ENCODE measurements around the gene CDK17. TPM values are rescaled to one million over a fixed set of nuclear protein-coding genes. Genes with fewer than 3 reads are reported as not detected.

Gene CDK17
- total RNA-seq, 4 donors from 2014 or later, result 65.1 to 89.4 (median 71.2) TPM

DNA sequence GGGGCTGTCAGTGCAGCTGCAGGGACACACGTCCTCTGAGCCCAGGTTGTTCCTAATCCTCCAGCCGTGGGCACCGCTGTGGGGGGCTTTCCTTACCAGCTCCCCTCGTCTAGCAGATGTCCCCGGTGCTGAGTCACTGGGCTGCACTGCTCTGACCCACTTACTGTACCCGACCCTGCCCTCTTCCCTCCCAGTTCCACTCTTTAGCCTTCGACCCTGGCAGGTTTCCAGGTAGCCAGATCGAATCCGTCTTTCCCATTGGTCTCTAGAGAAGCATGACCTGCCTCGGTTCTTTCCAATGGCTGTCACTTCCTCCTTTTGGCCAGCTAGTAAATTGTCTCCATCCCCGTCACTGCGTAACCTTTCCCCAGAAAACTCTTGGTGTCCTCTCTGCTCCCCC lies 157.6 kb downstream of the CDK17 start:
- DNase-seq (ENCODE audit: low spot score in 2 of 2), result no peak
- Histone ChIP-seq H3K4me1 (peaks cover 0 to 37% (median 6%) of the 10 kb centered on the region in 4 donors), H3K27ac (peak overlapping the region in 3 of 4 donors; percentile 10 to 71 (median 52)), H3K27me3 (no peaks in the 10 kb centered on the region), H3K4me3 (no peak overlapping the region), H3K36me3 (peaks cover 0 to 14% (median 7%) of the 10 kb centered on the region in 3 donors), H3K9me3 (no peaks in the 10 kb centered on the region)
- 68 to 69% methylated on average over 12 of the region's 12 CpGs for WGBS, 2 donors
- TF ChIP-seq, protein P1, sequence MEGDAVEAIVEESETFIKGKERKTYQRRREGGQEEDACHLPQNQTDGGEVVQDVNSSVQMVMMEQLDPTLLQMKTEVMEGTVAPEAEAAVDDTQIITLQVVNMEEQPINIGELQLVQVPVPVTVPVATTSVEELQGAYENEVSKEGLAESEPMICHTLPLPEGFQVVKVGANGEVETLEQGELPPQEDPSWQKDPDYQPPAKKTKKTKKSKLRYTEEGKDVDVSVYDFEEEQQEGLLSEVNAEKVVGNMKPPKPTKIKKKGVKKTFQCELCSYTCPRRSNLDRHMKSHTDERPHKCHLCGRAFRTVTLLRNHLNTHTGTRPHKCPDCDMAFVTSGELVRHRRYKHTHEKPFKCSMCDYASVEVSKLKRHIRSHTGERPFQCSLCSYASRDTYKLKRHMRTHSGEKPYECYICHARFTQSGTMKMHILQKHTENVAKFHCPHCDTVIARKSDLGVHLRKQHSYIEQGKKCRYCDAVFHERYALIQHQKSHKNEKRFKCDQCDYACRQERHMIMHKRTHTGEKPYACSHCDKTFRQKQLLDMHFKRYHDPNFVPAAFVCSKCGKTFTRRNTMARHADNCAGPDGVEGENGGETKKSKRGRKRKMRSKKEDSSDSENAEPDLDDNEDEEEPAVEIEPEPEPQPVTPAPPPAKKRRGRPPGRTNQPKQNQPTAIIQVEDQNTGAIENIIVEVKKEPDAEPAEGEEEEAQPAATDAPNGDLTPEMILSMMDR (IDR thresholded peaks at IDR 0.05), result no peak
- TF ChIP-seq EP300 (IDR thresholded peaks at IDR 0.05) (no peak), POLR2A (IDR thresholded peaks at IDR 0.05) (no peak)

- H3K36me3 ChIP-seq, result peaks cover 0 to 7% (median 0%) of the 10 kb centered on the region in 3 donors
- peaks cover 0 to 44% (median 13%) of the 10 kb centered on the region in 4 donors for H3K4me1 ChIP-seq
- H3K4me3 ChIP-seq, result no peak overlapping the region
- DNase-seq (ENCODE audit: low spot score in 2 of 2), result no peak
- TF ChIP-seq, protein P1 (IDR thresholded peaks at IDR 0.05), result no peak
- TF ChIP-seq EP300 (IDR thresholded peaks at IDR 0.05) (peak in 1 of 2 donors; percentile 33), POLR2A (IDR thresholded peaks at IDR 0.05) (no peak)
- no peaks in the 10 kb centered on the region for H3K9me3 ChIP-seq
- 54 to 67% methylated on average over 9 of the region's 9 CpGs for WGBS, 2 donors
- peak overlapping the region in 3 of 4 donors; percentile 4 to 71 (median 52) for H3K27ac ChIP-seq
- H3K27me3 ChIP-seq, result no peaks in the 10 kb centered on the region
These were observed 158.4 kb downstream of the CDK17 start for GRCh38 chr12:96241846-96242256.

DNA sequence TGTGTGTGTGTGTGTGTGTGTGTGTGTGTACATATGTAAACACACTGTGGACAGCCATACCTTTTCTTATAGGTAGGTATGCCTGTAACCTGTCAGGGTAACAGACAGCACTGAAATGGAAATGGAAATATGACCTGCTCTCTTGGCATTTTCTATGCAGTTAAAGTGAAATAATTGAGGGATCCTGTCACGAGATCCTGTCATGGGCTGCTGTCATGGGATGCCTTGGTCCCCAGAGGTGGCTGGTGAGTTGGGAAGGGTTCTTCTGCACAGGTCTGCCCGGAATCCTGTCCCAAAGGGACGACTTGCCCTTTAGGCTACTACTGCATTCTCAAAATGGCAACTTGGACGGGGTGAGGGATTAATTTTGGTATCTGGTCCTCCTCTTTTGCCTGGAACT lies 158.8 kb downstream of the CDK17 start:
- H3K4me1 ChIP-seq, result peaks cover 0 to 48% (median 18%) of the 10 kb centered on the region in 4 donors

GRCh38 chr12:96240656-96241055 lies 159.6 kb downstream of the CDK17 start:
- 69 to 71% methylated on average over 11 of the region's 11 CpGs for WGBS, 2 donors
- H3K27me3 ChIP-seq, result no peaks in the 10 kb centered on the region
- TF ChIP-seq POLR2A (IDR thresholded peaks at IDR 0.05) (no peak), EP300 (IDR thresholded peaks at IDR 0.05) (no peak)
- TF ChIP-seq, protein P1 (IDR thresholded peaks at IDR 0.05), result no peak
- DNase-seq (ENCODE audit: low spot score in 2 of 2), result no peak
- no peaks in the 10 kb centered on the region for H3K9me3 ChIP-seq
- no peak overlapping the region for H3K27ac ChIP-seq
- H3K4me1 ChIP-seq, result peaks cover 0 to 56% (median 22%) of the 10 kb centered on the region in 4 donors
- no peak overlapping the region for H3K4me3 ChIP-seq
- H3K36me3 ChIP-seq, result no peaks in the 10 kb centered on the region

More for the DNA sequence above, 158.8 kb downstream of the CDK17 start:
- Histone ChIP-seq H3K27ac (peak overlapping the region in 3 of 4 donors; percentile 4 to 71 (median 38)), H3K9me3 (no peaks in the 10 kb centered on the region), H3K27me3 (no peaks in the 10 kb centered on the region), H3K4me3 (no peak overlapping the region), H3K36me3 (peaks cover 0 to 2% (median 0%) of the 10 kb centered on the region in 3 donors)
- WGBS, 2 donors, result 57 to 76% methylated on average over 4 of the region's 4 CpGs
- TF ChIP-seq EP300 (IDR thresholded peaks at IDR 0.05) (no peak), POLR2A (IDR thresholded peaks at IDR 0.05) (no peak)
- TF ChIP-seq, protein P1 (IDR thresholded peaks at IDR 0.05), result no peak
- DNase-seq (ENCODE audit: low spot score in 2 of 2), result no peak

- no peak for DNase-seq (ENCODE audit: low spot score in 2 of 2)
- peaks cover 0 to 63% (median 22%) of the 10 kb centered on the region in 4 donors for H3K4me1 ChIP-seq
- H3K9me3 ChIP-seq, result no peaks in the 10 kb centered on the region
- H3K36me3 ChIP-seq, result no peaks in the 10 kb centered on the region
- H3K4me3 ChIP-seq, result no peak overlapping the region
- no peak overlapping the region for H3K27ac ChIP-seq
- 73 to 81% methylated on average over 17 to 18 of the region's 18 CpGs for WGBS, 2 donors
- no peaks in the 10 kb centered on the region for H3K27me3 ChIP-seq
- no peak for TF ChIP-seq POLR2A (IDR thresholded peaks at IDR 0.05)
- TF ChIP-seq, protein P1 (IDR thresholded peaks at IDR 0.05), result no peak
- no peak for TF ChIP-seq EP300 (IDR thresholded peaks at IDR 0.05)
These were observed 160.3 kb downstream of the CDK17 start for GRCh38 chr12:96239711-96240635.

All from tibial nerve (tissue), 4 donors.